Esophagus muscularis mucosa (tissue), 4 donors: ENCODE measurements around the gene ANKRD33B. TPM values are rescaled to one million over a fixed set of nuclear protein-coding genes. Genes with fewer than 3 reads are reported as not detected.
"Not testable (repeated sequence)": the region's sequence is repeated elsewhere in the genome, so short reads cannot be mapped to it uniquely, and the experiment has no call there.

ENCODE experiments used
- DNase-seq: peaks from one replicate; pipeline ENCODE4 v3.0.0-alpha.2; 2017; ENCODE audit errors: extremely low spot score
- H3K27ac ChIP-seq, 4 donors: fragments of 200-600 bp; sonication (generic); replicated peaks in 1 of 4; 1 replicate in 3 of 4; 2 replicates in 1 of 4; pipeline ENCODE4 v1.5.1; 2016 to 2019; ENCODE audit warnings: mild to moderate bottlenecking in 1 of 4
- H3K27me3 ChIP-seq, 4 donors: fragments of 200-600 bp; sonication (generic); one replicate each; pipeline versions ENCODE4 v1.5.1 to v1.6.0; 2016 to 2019
- H3K36me3 ChIP-seq, 4 donors: fragments of 200-600 bp; sonication (generic); one replicate each; pipeline ENCODE4 v1.5.1; 2016 to 2019
- H3K4me1 ChIP-seq, 4 donors: fragments of 200-600 bp; sonication (generic); one replicate each; pipeline ENCODE4 v1.5.1; 2016 to 2019
- H3K4me3 ChIP-seq, 4 donors: fragments of 200-600 bp; sonication (generic); 1 replicate in 2 of 4; 2 replicates in 2 of 4; pipeline ENCODE4 v1.5.1; 2016 to 2019; ENCODE audit warnings: mild to moderate bottlenecking in 4 of 4, moderate library complexity in 1 of 4
- H3K9me3 ChIP-seq, 4 donors: fragments of 200-600 bp; sonication (generic); 1 replicate in 3 of 4; 2 replicates in 1 of 4; pipeline ENCODE4 v1.5.1; 2016 to 2019
- EP300 ChIP-seq: sonication (generic); formaldehyde crosslinking; IDR thresholded peaks from one replicate; pipeline ENCODE4 v1.6.1; 2017; ENCODE audit warnings: antibody characterized with exemption
- POLR2A ChIP-seq: fragments of 450-650 bp; IDR thresholded peaks from one replicate; pipeline ENCODE4 v1.6.1; 2017; ENCODE audit warnings: antibody characterized with exemption, moderate library complexity, mild to moderate bottlenecking, low read depth
- POLR2AphosphoS5 ChIP-seq, 2 donors: sonication (generic); formaldehyde crosslinking; IDR thresholded peaks; one replicate each; pipeline ENCODE4 v1.6.1; 2017; ENCODE audit warnings: antibody characterized with exemption in 2 of 2
- WGBS: methylation state at CpG from one replicate; pipeline ENCODE4 v1.1.5; 2018; 5-methylcytosine and 5-hydroxymethylcytosine counted together
- intact Hi-C: fragments of 100-400 bp; cut with DNase I; formaldehyde crosslinking; loops from one replicate; pipeline ENCODE4 v1.15.1; 2023
- total RNA-seq, 4 donors: library from RNA; depleted of rRNA; stranded (reverse); fragments of >200 nt; gene quantifications; one replicate each; pipeline versions ENCODE4 v1.1.0 to v1.2.1, GENCODE V29; 2016
- TF ChIP-seq, protein P1 (sequence below), 3 experiments: fragments of 200-600 bp in 2 of 3; fragments of 450-650 bp in 1 of 3; sonication (generic) in 2 of 3; IDR thresholded peaks; one replicate each; pipeline ENCODE4 v1.5.1; 2017 to 2019; ENCODE audit warnings: antibody characterized with exemption in 3 of 3, mild to moderate bottlenecking in 2 of 3, moderate library complexity in 1 of 3

Gene ANKRD33B
- total RNA-seq, 4 donors from 2014 or later = 4.6 to 8.2 (median 6.7) TPM

DNA sequence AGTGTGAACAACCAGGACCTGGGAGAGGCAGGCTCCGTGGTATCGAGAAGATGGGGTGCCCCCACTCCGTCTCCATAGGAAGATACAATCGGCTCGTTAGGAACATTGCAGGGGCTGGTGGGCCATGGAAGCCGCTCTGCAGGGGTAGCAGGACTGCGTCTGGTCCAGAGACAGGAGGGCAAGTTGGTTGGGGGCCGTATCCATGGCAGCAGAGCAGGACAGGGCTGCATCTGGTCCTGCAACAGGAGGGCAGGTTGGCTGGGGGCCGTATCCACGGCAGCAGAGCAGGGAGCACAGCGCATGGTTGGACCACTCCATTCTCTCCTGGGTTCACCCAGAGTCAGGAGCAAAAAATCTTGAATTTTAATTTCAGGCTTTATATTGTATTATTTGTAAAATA, 98.2 kb downstream of the ANKRD33B start:
- intact Hi-C loops = no loop called here
- WGBS = 86% methylated on average over 10 of the region's 11 CpGs
- Histone ChIP-seq H3K4me1 (peaks cover 3 to 12% (median 11%) of the 10 kb centered on the region in 4 donors), H3K27me3 (no peaks in the 10 kb centered on the region), H3K27ac (no peak overlapping the region), H3K36me3 (no peaks in the 10 kb centered on the region), H3K9me3 (no peaks in the 10 kb centered on the region), H3K4me3 (no peak overlapping the region)
- TF ChIP-seq POLR2AphosphoS5 (IDR thresholded peaks at IDR 0.05) (no peak), EP300 (no peak), POLR2A (no peak)
- TF ChIP-seq, protein P1, sequence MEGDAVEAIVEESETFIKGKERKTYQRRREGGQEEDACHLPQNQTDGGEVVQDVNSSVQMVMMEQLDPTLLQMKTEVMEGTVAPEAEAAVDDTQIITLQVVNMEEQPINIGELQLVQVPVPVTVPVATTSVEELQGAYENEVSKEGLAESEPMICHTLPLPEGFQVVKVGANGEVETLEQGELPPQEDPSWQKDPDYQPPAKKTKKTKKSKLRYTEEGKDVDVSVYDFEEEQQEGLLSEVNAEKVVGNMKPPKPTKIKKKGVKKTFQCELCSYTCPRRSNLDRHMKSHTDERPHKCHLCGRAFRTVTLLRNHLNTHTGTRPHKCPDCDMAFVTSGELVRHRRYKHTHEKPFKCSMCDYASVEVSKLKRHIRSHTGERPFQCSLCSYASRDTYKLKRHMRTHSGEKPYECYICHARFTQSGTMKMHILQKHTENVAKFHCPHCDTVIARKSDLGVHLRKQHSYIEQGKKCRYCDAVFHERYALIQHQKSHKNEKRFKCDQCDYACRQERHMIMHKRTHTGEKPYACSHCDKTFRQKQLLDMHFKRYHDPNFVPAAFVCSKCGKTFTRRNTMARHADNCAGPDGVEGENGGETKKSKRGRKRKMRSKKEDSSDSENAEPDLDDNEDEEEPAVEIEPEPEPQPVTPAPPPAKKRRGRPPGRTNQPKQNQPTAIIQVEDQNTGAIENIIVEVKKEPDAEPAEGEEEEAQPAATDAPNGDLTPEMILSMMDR (IDR thresholded peaks at IDR 0.05) = no peak
- DNase-seq = no peak

DNA sequence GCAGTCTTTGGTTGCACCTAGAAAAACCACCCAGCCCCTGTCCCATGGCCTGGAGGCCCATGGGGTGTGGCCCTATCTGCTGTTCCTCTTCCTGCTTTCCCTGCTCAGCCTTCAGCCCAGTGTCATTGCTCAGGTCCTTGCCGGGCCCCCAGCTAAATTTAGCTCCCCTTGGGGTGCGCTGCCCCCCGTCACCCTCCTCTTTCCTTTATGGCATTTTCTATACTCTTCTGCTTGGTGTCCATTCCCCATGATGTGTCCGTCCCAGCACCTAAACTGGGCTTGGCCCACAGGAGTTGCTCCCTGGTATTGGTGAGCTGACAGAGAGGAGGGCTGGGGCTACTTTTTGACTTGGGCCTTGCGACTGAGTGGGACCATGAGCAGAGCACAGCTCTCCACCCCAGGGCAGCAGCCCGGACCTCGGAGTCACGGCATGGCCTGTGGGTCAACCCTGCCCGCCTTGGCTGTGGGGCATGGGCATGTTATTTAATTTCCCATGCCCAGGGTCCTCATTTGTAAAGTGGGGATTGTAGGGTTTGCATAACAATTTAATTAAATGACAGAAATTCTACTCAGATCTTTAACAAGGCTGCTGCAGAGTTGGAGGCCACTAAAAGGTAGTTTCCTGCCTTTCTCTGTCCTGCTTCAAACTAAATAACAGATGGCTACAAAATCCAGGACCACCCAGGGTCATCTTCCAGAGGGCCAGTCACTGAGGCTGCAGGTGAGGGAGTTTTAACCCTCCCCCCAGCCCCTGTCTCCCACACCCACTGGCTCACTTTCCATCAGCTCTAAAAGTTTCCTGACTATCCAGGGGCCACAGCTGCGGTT, 99.0 kb downstream of the ANKRD33B start:
- Histone ChIP-seq H3K4me3 (no peak overlapping the region), H3K27me3 (no peaks in the 10 kb centered on the region), H3K4me1 (peaks cover 3 to 12% (median 11%) of the 10 kb centered on the region in 4 donors), H3K27ac (no peak overlapping the region), H3K9me3 (no peaks in the 10 kb centered on the region), H3K36me3 (no peaks in the 10 kb centered on the region)
- DNase-seq = no peak
- TF ChIP-seq, protein P1 (IDR thresholded peaks at IDR 0.05) = no peak
- TF ChIP-seq POLR2AphosphoS5 (IDR thresholded peaks at IDR 0.05) (no peak), EP300 (no peak), POLR2A (no peak)
- intact Hi-C loops = no loop called here
- WGBS = 80% methylated on average over 10 of the region's 10 CpGs

- Histone ChIP-seq H3K9me3 (no peaks in the 10 kb centered on the region), H3K27me3 (no peaks in the 10 kb centered on the region), H3K4me3 (no peak overlapping the region), H3K36me3 (no peaks in the 10 kb centered on the region), H3K4me1 (peaks cover 3 to 12% (median 11%) of the 10 kb centered on the region in 4 donors), H3K27ac (no peak overlapping the region)
- intact Hi-C loops = no loop called here
- WGBS = 27% methylated on average over 11 of the region's 13 CpGs
- no peak for DNase-seq
- no peak for TF ChIP-seq POLR2AphosphoS5 (IDR thresholded peaks at IDR 0.05)
- no peak for TF ChIP-seq POLR2A
- TF ChIP-seq EP300 = no peak
- TF ChIP-seq, protein P1 (IDR thresholded peaks at IDR 0.05) = no peak
Measured at GRCh38 chr5:10663489-10664179, 99.8 kb downstream of the ANKRD33B start.

GRCh38 chr5:10664180-10664769, 100.4 kb downstream of the ANKRD33B start:
- WGBS = 91% methylated on average over 6 of the region's 6 CpGs
- intact Hi-C loops, H3K4me3 ChIP-seq, H3K27ac ChIP-seq, H3K36me3 ChIP-seq, H3K27me3 ChIP-seq, DNase-seq, H3K9me3 ChIP-seq: not testable (repeated sequence)
- H3K4me1 ChIP-seq = peaks cover 3 to 12% (median 11%) of the 10 kb centered on the region in 4 donors

DNA sequence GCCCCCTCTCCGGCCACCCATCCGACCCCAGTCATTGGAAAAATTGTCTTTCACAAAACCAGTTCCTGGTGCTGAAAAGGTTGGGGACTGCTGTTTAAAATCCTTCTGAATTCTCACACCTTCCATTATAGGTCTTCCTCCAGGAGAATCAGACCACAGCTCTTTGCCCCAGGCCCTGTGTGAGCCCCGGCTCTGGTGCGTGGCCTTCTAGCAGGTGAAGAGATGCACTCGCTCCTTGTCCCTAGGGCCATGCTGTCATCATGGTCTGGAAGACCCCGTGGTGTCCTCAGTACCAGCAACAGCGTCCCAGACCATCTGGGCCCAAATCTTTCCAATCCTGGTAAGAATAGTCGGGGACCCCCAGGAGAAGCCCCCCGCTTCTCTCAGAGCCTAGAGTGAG, 101.9 kb downstream of the ANKRD33B start:
- H3K36me3 ChIP-seq = no peaks in the 10 kb centered on the region
- H3K4me3 ChIP-seq = no peak overlapping the region
- H3K9me3 ChIP-seq = no peaks in the 10 kb centered on the region
- TF ChIP-seq POLR2AphosphoS5 (IDR thresholded peaks at IDR 0.05) (no peak), POLR2A (no peak), EP300 (no peak)
- TF ChIP-seq, protein P1 (IDR thresholded peaks at IDR 0.05) = no peak
- H3K4me1 ChIP-seq = peaks cover 3 to 12% (median 11%) of the 10 kb centered on the region in 4 donors
- no peak for DNase-seq
- no peak overlapping the region for H3K27ac ChIP-seq
- 95% methylated on average over 8 of the region's 9 CpGs for WGBS
- H3K27me3 ChIP-seq = no peaks in the 10 kb centered on the region
- intact Hi-C loops = no loop called here
